ENCODE measurements around the gene CAPN8.

CAPN8 gene

GRCh38 chr1:223678841-223679240 lies 13.3 kb upstream of the CAPN8 start:
- H3K4me2 ChIP-seq (ENCODE audit: insufficient read depth, low read length), result no peak overlapping the region
- DNase-seq (no peak), ATAC-seq (ENCODE audit: insufficient read depth, low read depth) (no peak)
- TF ChIP-seq CTCF (IDR thresholded peaks at IDR 0.05; ENCODE audit: borderline replicate concordance, extremely low read depth, low read length, poor library complexity, severe bottlenecking) (no peak), EZH2 (IDR thresholded peaks at IDR 0.05; ENCODE audit: borderline replicate concordance, low read depth, low read length, severe bottlenecking) (no peak)
- no peaks in the 10 kb centered on the region for H3K4me1 ChIP-seq (ENCODE audit: insufficient read depth, low read length)
- H3K36me3 ChIP-seq (ENCODE audit: insufficient read depth, low read length), result no peaks in the 10 kb centered on the region
- H3K27me3 ChIP-seq (ENCODE audit: insufficient read depth, low read length, poor library complexity), result peaks cover 6% of the 10 kb centered on the region
- 0 out of 2 replicates have a peak, but pooled peaks cover 3% of the 10 kb centered on the region for H4K20me1 ChIP-seq (ENCODE audit: insufficient read depth, low read length)
- no peak overlapping the region for H3K27ac ChIP-seq (ENCODE audit: low read length)
- no peak overlapping the region for H3K9ac ChIP-seq (ENCODE audit: low read depth, low read length)
- peaks cover 6% of the 10 kb centered on the region for H3K9me3 ChIP-seq (ENCODE audit: insufficient read depth, low read length, severe bottlenecking)
- no peak overlapping the region for H2AFZ ChIP-seq (ENCODE audit: low read depth, low read length)
- H3K79me2 ChIP-seq (ENCODE audit: insufficient read depth, low read length), result no peaks in the 10 kb centered on the region
- no peak overlapping the region for H3K4me3 ChIP-seq (ENCODE audit: low read depth in 1 of 2, low read length in 2 of 2)

GRCh38 chr1:223674119-223674890 lies 8.8 kb upstream of the CAPN8 start:
- Histone ChIP-seq H4K20me1 (ENCODE audit: insufficient read depth, low read length) (no peaks in the 10 kb centered on the region), H3K4me2 (ENCODE audit: insufficient read depth, low read length) (no peak overlapping the region), H3K79me2 (ENCODE audit: insufficient read depth, low read length) (no peaks in the 10 kb centered on the region), H3K27me3 (ENCODE audit: insufficient read depth, low read length, poor library complexity) (no peaks in the 10 kb centered on the region), H3K4me3 (ENCODE audit: low read depth in 1 of 2, low read length in 2 of 2) (no peak overlapping the region), H3K9ac (ENCODE audit: low read depth, low read length) (no peak overlapping the region), H3K36me3 (ENCODE audit: insufficient read depth, low read length) (no peaks in the 10 kb centered on the region), H3K27ac (ENCODE audit: low read length) (no peak overlapping the region), H2AFZ (ENCODE audit: low read depth, low read length) (no peak overlapping the region), H3K4me1 (ENCODE audit: insufficient read depth, low read length) (no peaks in the 10 kb centered on the region), H3K9me3 (ENCODE audit: insufficient read depth, low read length, severe bottlenecking) (peaks cover 6% of the 10 kb centered on the region)
- TF ChIP-seq EZH2 (IDR thresholded peaks at IDR 0.05; ENCODE audit: borderline replicate concordance, low read depth, low read length, severe bottlenecking) (no peak), CTCF (IDR thresholded peaks at IDR 0.05; ENCODE audit: borderline replicate concordance, extremely low read depth, low read length, poor library complexity, severe bottlenecking) (no peak)
- ATAC-seq (ENCODE audit: insufficient read depth, low read depth), result no peak
- DNase-seq, result no peak

GRCh38 chr1:223670458-223671159 lies 5.1 kb upstream of the CAPN8 start:
- H3K4me1 ChIP-seq (ENCODE audit: insufficient read depth, low read length), result no peaks in the 10 kb centered on the region
- peaks cover 6% of the 10 kb centered on the region for H3K9me3 ChIP-seq (ENCODE audit: insufficient read depth, low read length, severe bottlenecking)
- H2AFZ ChIP-seq (ENCODE audit: low read depth, low read length), result no peak overlapping the region
- ATAC-seq (ENCODE audit: insufficient read depth, low read depth) (no peak), DNase-seq (peak; percentile 13)
- no peaks in the 10 kb centered on the region for H3K36me3 ChIP-seq (ENCODE audit: insufficient read depth, low read length)
- no peak overlapping the region for H3K27ac ChIP-seq (ENCODE audit: low read length)
- H3K4me3 ChIP-seq (ENCODE audit: low read depth in 1 of 2, low read length in 2 of 2), result no peak overlapping the region
- no peaks in the 10 kb centered on the region for H3K27me3 ChIP-seq (ENCODE audit: insufficient read depth, low read length, poor library complexity)
- TF ChIP-seq CTCF (IDR thresholded peaks at IDR 0.05; ENCODE audit: borderline replicate concordance, extremely low read depth, low read length, poor library complexity, severe bottlenecking) (peak; percentile 44), EZH2 (IDR thresholded peaks at IDR 0.05; ENCODE audit: borderline replicate concordance, low read depth, low read length, severe bottlenecking) (no peak)
- no peaks in the 10 kb centered on the region for H4K20me1 ChIP-seq (ENCODE audit: insufficient read depth, low read length)
- no peak overlapping the region for H3K9ac ChIP-seq (ENCODE audit: low read depth, low read length)
- no peak overlapping the region for H3K4me2 ChIP-seq (ENCODE audit: insufficient read depth, low read length)
- no peaks in the 10 kb centered on the region for H3K79me2 ChIP-seq (ENCODE audit: insufficient read depth, low read length)

Measured in DND-41 (cell line).